Kidney (tissue), 14 donors: Measurements from ENCODE around the gene IGFBP2. TPM values are rescaled to one million over a fixed set of nuclear protein-coding genes. Genes with fewer than 3 reads are reported as not detected.

Experiments
- DNase-seq, 5 donors: peaks; one replicate each; pipeline ENCODE4 v3.0.0-alpha.2; 2013 to 2020
- FAIRE-seq: peaks from 2 replicates; lab custom pipeline; 2012; peaks lifted over from hg19 to GRCh38; lab: Jason Lieb, UNC
- H3K27ac ChIP-seq, 2 donors: one replicate each; pipeline ENCODE4 v1.7.0; 2013; ENCODE audit warnings: low read depth in 2 of 2, low read length in 2 of 2, inconsistent platforms in 1 of 2
- H3K27me3 ChIP-seq: one replicate; pipeline ENCODE4 v1.7.1; 2013; ENCODE audit warnings: low read length, inconsistent platforms; ENCODE audit not compliant: control insufficient read depth, insufficient read depth
- H3K36me3 ChIP-seq, 3 donors: one replicate each; pipeline versions ENCODE4 v1.7.0 to v1.7.1; 2013; ENCODE audit warnings: low read length in 3 of 3, control low read depth in 1 of 3, inconsistent platforms in 1 of 3; ENCODE audit not compliant: insufficient read depth in 3 of 3, control insufficient read depth in 2 of 3
- H3K4me1 ChIP-seq, 3 donors: one replicate each; pipeline versions ENCODE4 v1.7.0 to v1.7.1; 2013; ENCODE audit warnings: low read length in 3 of 3, inconsistent platforms in 1 of 3, low read depth in 1 of 3; ENCODE audit not compliant: control insufficient read depth in 2 of 3, insufficient read depth in 2 of 3
- H3K4me3 ChIP-seq, 3 donors: one replicate each; pipeline versions ENCODE4 v1.7.0 to v1.8.1; 2013; ENCODE audit warnings: low read length in 3 of 3, control low read depth in 1 of 3, inconsistent platforms in 1 of 3
- H3K9ac ChIP-seq, 3 donors: one replicate each; pipeline versions ENCODE4 v1.7.0 to v1.7.1; 2013; ENCODE audit warnings: low read length in 3 of 3, control low read depth in 1 of 3, inconsistent platforms in 1 of 3
- H3K9me3 ChIP-seq, 3 donors: one replicate each; pipeline versions ENCODE4 v1.7.0 to v1.7.1; 2013; ENCODE audit warnings: low read length in 3 of 3, control low read depth in 1 of 3, inconsistent platforms in 1 of 3; ENCODE audit not compliant: control insufficient read depth in 2 of 3, insufficient read depth in 1 of 3
- CTCF ChIP-seq: IDR thresholded peaks from 3 replicates; pipeline ENCODE4 v1.5.1; 2012; ENCODE audit warnings: mild to moderate bottlenecking, moderate library complexity, borderline replicate concordance; ENCODE audit not compliant: insufficient read depth; ENCODE audit errors: extremely low read depth
- intact Hi-C: fragments of 100-400 bp; cut with DNase I; formaldehyde crosslinking; loops from one replicate; pipeline ENCODE4 v1.11.1; 2022
- polyA plus RNA-seq: library from polyadenylated mRNA; stranded (reverse); fragments of 350-450 nt; fragmentation: Illumina TruSeq; extraction: RNeasy Lipid Tissue Mini Kit (QIAGEN cat#74804); gene quantifications from one replicate; pipeline ENCODE4 v1.2.3, GENCODE V29; 2014; ENCODE audit warnings: low read depth, low replicate concordance; ENCODE audit not compliant: insufficient read depth
- total RNA-seq: library from RNA; stranded (reverse); fragmentation: NEBNext Ultra II Directional; extraction: Animal tissue kit (Norgen Biotek cat#: 25700); gene quantifications from one replicate; pipeline ENCODE4 v1.2.1, GENCODE V29; 2021
- donor health status: control.
- donor health status: control.
- donor health status: control.
- donor health status: control.
- donor health status: control.
- donor health status: DM: yes; HTN: yes; CAD: no.
- donor health status: Normal renal cell carcinoma (clear cell type).

The IGFBP2 gene
- total and polyA plus RNA-seq, 2 donors from 2014 or later, result 53.7 to 369 TPM

- intact Hi-C loops, result no loop called here
- DNase-seq (peak in 1 of 5 donors; percentile 35), FAIRE-seq (no peak)
- H3K4me3 ChIP-seq, result peak overlapping the region in 1 of 3 donors; percentile 15
- TF ChIP-seq CTCF, result no peak
- peaks cover 0 to 15% (median 0%) of the 10 kb centered on the region in 3 donors for H3K36me3 ChIP-seq
- H3K27ac ChIP-seq, result no peak overlapping the region
- peaks cover 0 to 17% (median 0%) of the 10 kb centered on the region in 3 donors for H3K4me1 ChIP-seq
- no peaks in the 10 kb centered on the region for H3K9me3 ChIP-seq
- H3K27me3 ChIP-seq, result no peaks in the 10 kb centered on the region
- H3K9ac ChIP-seq, result no peak overlapping the region
Measured at GRCh38 chr2:216688731-216689340, 55.6 kb downstream of the IGFBP2 start.

GRCh38 chr2:216689397-216689796 is 56.2 kb downstream of the IGFBP2 start:
- Histone ChIP-seq H3K9ac (peak overlapping the region in 1 of 3 donors; percentile 12), H3K9me3 (no peaks in the 10 kb centered on the region), H3K4me1 (peaks cover 0 to 18% (median 0%) of the 10 kb centered on the region in 3 donors), H3K36me3 (peaks cover 0 to 15% (median 0%) of the 10 kb centered on the region in 3 donors), H3K27me3 (no peaks in the 10 kb centered on the region), H3K27ac (no peak overlapping the region), H3K4me3 (peak overlapping the region in 1 of 3 donors; percentile 15)
- DNase-seq (peak in 1 of 5 donors; percentile 27), FAIRE-seq (no peak)
- TF ChIP-seq CTCF, result no peak
- intact Hi-C loops, result no loop called here

GRCh38 chr2:216690456-216690852 is 57.2 kb downstream of the IGFBP2 start:
- intact Hi-C loops, result loop anchor here (10.0 kb wide), 1 partner anchor 494 kb away; no protein-coding TSS in a partner anchor
- H3K27me3 ChIP-seq, result no peaks in the 10 kb centered on the region
- H3K9me3 ChIP-seq, result no peaks in the 10 kb centered on the region
- TF ChIP-seq CTCF, result no peak
- peaks cover 0 to 22% (median under 1%) of the 10 kb centered on the region in 3 donors for H3K4me1 ChIP-seq
- H3K27ac ChIP-seq, result peak overlapping the region in 1 of 2 donors; percentile 36
- H3K36me3 ChIP-seq, result peaks cover 0 to 15% (median 0%) of the 10 kb centered on the region in 3 donors
- DNase-seq, result peak in 1 of 5 donors; percentile 68
- no peak overlapping the region for H3K9ac ChIP-seq
- H3K4me3 ChIP-seq, result peak overlapping the region in 1 of 3 donors; percentile 47
- no peak for FAIRE-seq
